Measurements from ENCODE around the gene EXOSC5. TPM values are rescaled to one million over a fixed set of nuclear protein-coding genes. Genes with fewer than 3 reads are reported as not detected.

Gene EXOSC5
- total RNA-seq (2022; extraction: Qiagen RNA extraction; ENCODE audit: low read depth), result 79.6 to 101 TPM (median 99.0 TPM) in 5 replicates

GRCh38 chr19:41397086-41398049 is at the start of gene EXOSC5, which contains the start of gene BCKDHA:
EXOSC5 (minus strand) TSS chr19:41397359; CDS start chr19:41397328, 31 bp downstream.
BCKDHA (plus strand) TSS chr19:41397818; CDS start chr19:41397828, 10 bp downstream.

GRCh38 chr19:41442473-41443355 is 45.6 kb upstream of the EXOSC5 start, which contains the start of gene ERICH4:
ERICH4 (plus strand) TSS chr19:41443156; CDS start chr19:41443170, 14 bp downstream.

GRCh38 chr19:41439441-41440222 is 42.5 kb upstream of the EXOSC5 start, which contains the start of gene DMAC2:
DMAC2 (minus strand) TSS chr19:41439912; CDS start chr19:41439899, 13 bp downstream.

GRCh38 chr19:41426952-41427646 is 29.9 kb upstream of the EXOSC5 start, which contains the start of gene B3GNT8:
B3GNT8 (minus strand) TSS chr19:41427374; CDS start chr19:41426778, 596 bp downstream.

GRCh38 chr19:41376241-41376997 is 20.7 kb downstream of the EXOSC5 start, which contains the start of gene TMEM91:
TMEM91 (plus strand) TSS chr19:41376533; CDS start chr19:41378310, 1,777 bp downstream.

GRCh38 chr19:41363753-41364523 is 33.2 kb downstream of the EXOSC5 start, which contains the start of gene B9D2:
B9D2 (minus strand) TSS chr19:41364149; CDS start chr19:41363519, 630 bp downstream.

GRCh38 chr19:41353466-41354342 is 43.5 kb downstream of the EXOSC5 start, which contains the start of gene TGFB1:
TGFB1 (minus strand) TSS chr19:41353922; CDS start chr19:41353044, 878 bp downstream.

Other genes starting within 250 kb of the EXOSC5 start
- gene CYP2S1, start 204.1 kb downstream of the EXOSC5 start, total RNA-seq (2022; extraction: Qiagen RNA extraction; ENCODE audit: low read depth), result 20.6 to 26.6 TPM (median 26.0 TPM) in 5 replicates
- gene AXL, start 178.1 kb downstream of the EXOSC5 start, total RNA-seq (2022; extraction: Qiagen RNA extraction; ENCODE audit: low read depth), result 114 to 129 TPM (median 122 TPM) in 5 replicates
- gene HNRNPUL1, start 133.0 kb downstream of the EXOSC5 start, total RNA-seq (2022; extraction: Qiagen RNA extraction; ENCODE audit: low read depth), result 289 to 322 TPM (median 318 TPM) in 5 replicates
- 30.4 to 43.7 TPM (median 40.8 TPM) in 5 replicates for gene CCDC97, start 87.2 kb downstream of the EXOSC5 start, total RNA-seq (2022; extraction: Qiagen RNA extraction; ENCODE audit: low read depth)
- 137 to 164 TPM (median 148 TPM) in 5 replicates for gene TGFB1, start 43.4 kb downstream of the EXOSC5 start, total RNA-seq (2022; extraction: Qiagen RNA extraction; ENCODE audit: low read depth)
- 23.3 to 35.3 TPM (median 33.2 TPM) in 5 replicates for gene B9D2, start 33.2 kb downstream of the EXOSC5 start, total RNA-seq (2022; extraction: Qiagen RNA extraction; ENCODE audit: low read depth)
- 2.5 to 5.1 TPM (median 3.9 TPM) in 5 replicates for gene TMEM91, start 20.8 kb downstream of the EXOSC5 start, total RNA-seq (2022; extraction: Qiagen RNA extraction; ENCODE audit: low read depth)
- 39.3 to 45.6 TPM (median 42.8 TPM) in 5 replicates for gene BCKDHA, start 459 bp upstream of the EXOSC5 start, total RNA-seq (2022; extraction: Qiagen RNA extraction; ENCODE audit: low read depth)
- 0.08 to 0.25 TPM in 2 of 5 replicates, not detected in the others for gene B3GNT8, start 30.0 kb upstream of the EXOSC5 start, total RNA-seq (2022; extraction: Qiagen RNA extraction; ENCODE audit: low read depth)
- 103 to 125 TPM (median 108 TPM) in 5 replicates for gene DMAC2, start 42.6 kb upstream of the EXOSC5 start, total RNA-seq (2022; extraction: Qiagen RNA extraction; ENCODE audit: low read depth)
- gene ERICH4, start 45.8 kb upstream of the EXOSC5 start, total RNA-seq (2022; extraction: Qiagen RNA extraction; ENCODE audit: low read depth), result 0.10 TPM in 1 of 5 replicates, not detected in the others
- gene CEACAM21, start 178.8 kb upstream of the EXOSC5 start, total RNA-seq (2022; extraction: Qiagen RNA extraction; ENCODE audit: low read depth), result not detected in 5 replicates
- not detected in 5 replicates for gene CEACAM4, start 229.7 kb upstream of the EXOSC5 start, total RNA-seq (2022; extraction: Qiagen RNA extraction; ENCODE audit: low read depth)

Data from A549 treated with RU486 at 1 μM for 4 hours (cell line).